SK-N-SH (cell line): ENCODE results near the gene CUEDC1.

Experiments
- CTCF ChIP-seq: fragments of 200-600 bp; sonication (generic); IDR thresholded peaks from 2 replicates; pipeline ENCODE4 v1.6.1; 2017; ENCODE audit warnings: antibody characterized with exemption, mild to moderate bottlenecking, moderate library complexity
- EP300 ChIP-seq, 2 experiments: IDR thresholded peaks; 2 replicates each; pipeline versions ENCODE4 v1.4.0 to v1.6.1; 2012; ENCODE audit warnings: borderline replicate concordance in 1 of 2, low read depth in 1 of 2, low read length in 1 of 2
- EZH2phosphoT487 ChIP-seq: fragments of 200-600 bp; sonication (generic); IDR thresholded peaks from 2 replicates; pipeline ENCODE4 v1.6.1; 2017; ENCODE audit warnings: low read depth, mixed run types, mild to moderate bottlenecking, antibody characterized with exemption, moderate library complexity, borderline replicate concordance
- MAX ChIP-seq: IDR thresholded peaks from 2 replicates; pipeline ENCODE4 v1.4.0; 2012; ENCODE audit warnings: low read depth
- NFIC ChIP-seq: IDR thresholded peaks from 2 replicates; pipeline ENCODE4 v1.4.0; 2012; ENCODE audit warnings: borderline replicate concordance
- PBX3 ChIP-seq: IDR thresholded peaks from 2 replicates; pipeline ENCODE4; 2012
- REST ChIP-seq: IDR thresholded peaks from 2 replicates; pipeline ENCODE4 v1.6.1; 2012; ENCODE audit warnings: mild to moderate bottlenecking, low read depth, low read length, moderate library complexity
- SMC3 ChIP-seq: IDR thresholded peaks from 2 replicates; pipeline ENCODE4 v1.6.1; 2012; ENCODE audit warnings: low read depth, low read length, improper control_type of control experiment
- TCF12 ChIP-seq: IDR thresholded peaks from 2 replicates; pipeline ENCODE4 v1.4.0; 2012
- YY1 ChIP-seq: IDR thresholded peaks from 2 replicates; pipeline ENCODE4 v1.4.0; 2012; ENCODE audit warnings: low read depth, mild to moderate bottlenecking

DNA sequence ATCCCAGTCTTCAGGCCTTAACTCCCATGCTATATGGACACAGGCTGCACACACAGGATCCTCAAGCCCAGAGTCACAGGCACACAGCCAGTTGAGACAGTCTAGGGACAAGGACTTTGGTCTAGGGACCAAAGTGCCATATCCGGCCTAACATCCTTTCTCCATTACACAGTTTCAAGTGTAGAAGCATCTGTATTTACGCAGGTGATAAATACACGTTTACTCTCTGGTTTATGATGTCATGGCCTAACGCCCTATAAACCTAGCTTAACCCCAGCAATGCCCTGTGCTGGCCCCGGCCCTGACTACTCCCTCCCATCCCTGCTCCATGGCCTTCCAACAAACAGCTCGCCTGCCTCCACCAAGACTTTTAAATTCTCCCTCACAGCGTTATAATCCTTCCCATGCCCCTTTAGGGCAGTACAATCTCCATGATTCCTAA is 17.1 kb downstream of the CUEDC1 start:
- TF ChIP-seq REST (no peak), PBX3 (no peak), TCF12 (no peak), YY1 (no peak), EZH2phosphoT487 (no peak), CTCF (no peak), MAX (no peak), EP300 (IDR thresholded peaks at IDR 0.05; ENCODE audit: borderline replicate concordance in 1 of 2, low read depth in 1 of 2, low read length in 1 of 2) (no peak), SMC3 (no peak), NFIC (no peak)
